GM08714 (cell line): Measurements from ENCODE around the gene ABCC6.
"Not testable (repeated sequence)": the region's sequence is repeated elsewhere in the genome, so short reads cannot be mapped to it uniquely, and the experiment has no call there.

Experiments
- H3K4me3 ChIP-seq: fragments of 200-500 bp; sonication (Bioruptor generic); 2 replicates; pipeline ENCODE4 v1.5.1; 2014; ENCODE audit warnings: mild to moderate bottlenecking, low read length, inconsistent platforms
- ZNF274 ChIP-seq: IDR thresholded peaks from 2 replicates; pipeline ENCODE4 v1.6.1; 2012; ENCODE audit warnings: mild to moderate bottlenecking, low read depth, low read length

The ABCC6 gene

DNA sequence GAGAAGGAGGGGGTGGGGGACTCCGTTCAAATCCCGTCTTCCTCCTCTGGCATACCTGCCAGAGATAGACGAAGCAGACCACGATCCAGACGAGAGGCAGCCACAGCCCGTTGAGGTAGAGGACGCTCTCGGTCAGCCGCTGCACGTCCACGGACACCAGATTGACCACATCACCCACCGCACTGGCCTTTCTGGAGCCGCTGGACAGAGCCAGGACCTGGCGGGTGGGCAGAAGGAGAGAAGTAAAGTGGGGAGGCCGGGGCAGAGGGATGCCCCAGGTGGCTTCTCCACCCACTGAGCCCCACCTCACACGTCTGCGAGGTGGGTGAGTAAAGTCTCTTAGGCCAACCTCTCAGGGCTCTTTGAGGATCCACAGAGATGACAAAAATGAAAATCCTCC, 25.3 kb downstream of the ABCC6 start:
- TF ChIP-seq ZNF274: no peak
- no peak overlapping the region for H3K4me3 ChIP-seq

GRCh38 chr16:16197331-16197730, 26.0 kb downstream of the ABCC6 start:
- TF ChIP-seq ZNF274: no peak
- no peak overlapping the region for H3K4me3 ChIP-seq

DNA sequence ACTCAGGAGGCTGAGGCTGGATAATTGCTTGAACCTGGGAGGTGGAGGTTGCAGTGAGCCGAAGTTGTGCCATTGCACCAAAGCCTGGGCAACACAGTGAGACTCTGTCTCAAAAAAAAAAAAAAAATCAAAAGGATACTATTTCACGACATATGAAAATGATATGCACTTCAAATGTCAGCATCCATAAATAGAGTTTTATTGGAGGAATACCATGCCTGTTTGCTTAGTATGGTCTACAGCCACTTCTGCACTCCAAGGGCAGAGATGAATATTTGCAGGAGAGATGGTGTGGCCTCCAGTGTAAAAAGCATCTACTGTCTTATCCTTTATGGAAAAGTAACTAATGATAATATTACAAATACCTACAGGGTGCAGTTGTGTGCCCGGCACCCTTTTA, 27.2 kb downstream of the ABCC6 start:
- H3K4me3 ChIP-seq: no peak overlapping the region
- TF ChIP-seq ZNF274: no peak

DNA sequence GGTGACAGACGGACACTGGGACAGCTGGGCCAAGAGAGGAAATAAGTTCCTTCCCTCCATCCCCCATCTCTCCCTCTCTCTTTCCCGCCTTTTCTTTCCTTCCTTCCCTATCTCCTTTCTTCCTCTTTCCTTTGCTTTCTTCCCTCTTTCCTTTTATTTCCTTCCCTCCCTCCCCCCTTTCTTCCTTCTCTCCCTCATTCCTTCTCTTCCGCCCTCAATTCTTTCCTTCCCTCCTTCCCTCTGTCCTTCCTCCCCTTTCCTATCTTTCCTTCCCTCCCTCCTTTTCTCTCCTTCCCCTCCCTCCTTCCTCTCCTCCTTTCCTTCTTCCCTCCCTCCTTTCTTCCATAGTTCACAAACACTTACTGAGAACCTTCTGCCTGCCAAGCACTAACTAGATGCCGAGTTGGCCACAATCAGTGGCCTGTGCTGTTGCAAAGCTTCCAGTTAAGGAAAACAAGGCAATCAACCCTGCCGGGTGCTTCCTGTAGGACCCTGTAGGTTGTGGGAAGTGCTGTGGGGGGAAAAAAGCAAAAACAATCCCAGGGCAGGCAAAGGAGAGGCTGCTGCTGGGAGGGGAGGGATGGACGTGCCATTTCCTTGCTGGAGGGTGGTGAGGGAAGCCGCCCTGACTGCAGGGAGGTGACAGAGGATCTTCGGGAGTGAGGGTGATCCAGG, 31.7 kb downstream of the ABCC6 start:
- no peak for TF ChIP-seq ZNF274
- no peak overlapping the region for H3K4me3 ChIP-seq

GRCh38 chr16:16190966-16191365, 32.3 kb downstream of the ABCC6 start:
- H3K4me3 ChIP-seq: not testable (repeated sequence)

DNA sequence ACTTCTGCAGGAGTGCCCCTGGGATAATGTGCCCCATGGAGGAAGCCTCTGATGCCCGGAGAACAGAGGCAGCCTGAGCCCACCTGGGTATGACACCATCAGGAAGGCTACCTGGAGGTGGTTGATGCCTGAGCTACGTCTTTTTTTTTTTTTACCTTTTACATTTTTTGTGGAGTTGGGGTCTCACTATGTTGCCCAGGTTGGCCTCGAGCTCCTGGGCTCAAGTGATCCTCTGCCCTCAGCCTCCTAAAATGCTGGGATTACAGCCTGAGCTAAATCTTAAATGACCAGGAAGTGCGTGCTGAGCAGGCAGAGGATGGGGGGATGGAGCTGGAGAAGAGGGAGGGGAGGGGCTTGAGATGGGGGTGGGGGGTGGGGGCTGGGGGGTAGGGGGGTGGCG, 32.7 kb downstream of the ABCC6 start:
- no peak overlapping the region for H3K4me3 ChIP-seq
- TF ChIP-seq ZNF274: no peak

DNA sequence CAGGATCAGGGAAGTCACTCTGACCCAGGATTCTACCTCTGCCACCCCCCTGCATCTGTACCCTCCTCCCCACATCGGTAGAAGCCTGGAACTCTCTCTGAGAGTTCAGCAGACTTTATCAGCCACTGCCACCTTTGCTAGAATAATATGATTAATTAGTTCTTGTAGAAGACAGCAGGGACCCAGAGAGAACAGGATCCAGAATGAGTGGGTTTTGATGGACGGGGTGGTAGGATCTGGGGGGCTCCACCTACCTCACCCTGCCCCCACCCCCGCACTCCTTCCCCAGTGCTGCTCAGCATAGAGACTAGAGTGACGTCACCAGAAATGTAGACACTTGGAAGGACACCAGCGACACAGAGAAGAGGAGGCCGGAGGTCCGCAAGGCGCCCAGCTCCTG, 33.5 kb downstream of the ABCC6 start:
- TF ChIP-seq ZNF274: no peak
- H3K4me3 ChIP-seq: no peak overlapping the region

DNA sequence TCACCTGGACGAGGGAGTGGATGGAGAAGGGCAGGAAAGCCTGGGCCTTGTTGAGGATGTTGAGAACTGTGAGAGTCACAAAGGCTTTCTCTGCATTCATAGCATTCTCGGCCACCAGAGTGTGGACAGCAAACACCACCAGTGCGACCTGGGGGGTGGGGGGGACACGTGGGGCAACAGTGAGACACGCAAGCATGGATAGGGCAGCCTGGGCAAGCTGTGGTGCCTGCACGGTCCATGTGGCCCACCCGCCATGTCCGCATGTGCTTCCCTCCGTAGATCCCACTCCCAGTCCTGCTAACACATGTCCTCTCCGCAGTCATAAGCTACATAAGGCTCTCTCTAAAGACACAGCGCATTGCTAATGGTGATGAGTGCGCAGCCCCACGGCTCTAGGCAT, 34.5 kb downstream of the ABCC6 start:
- no peak for TF ChIP-seq ZNF274
- H3K4me3 ChIP-seq: no peak overlapping the region

GRCh38 chr16:16186820-16187219, 36.5 kb downstream of the ABCC6 start:
- H3K4me3 ChIP-seq: no peak overlapping the region
- TF ChIP-seq ZNF274: no peak

- TF ChIP-seq ZNF274: no peak
- no peak overlapping the region for H3K4me3 ChIP-seq
These were observed 38.2 kb downstream of the ABCC6 start for GRCh38 chr16:16185095-16185494.

DNA sequence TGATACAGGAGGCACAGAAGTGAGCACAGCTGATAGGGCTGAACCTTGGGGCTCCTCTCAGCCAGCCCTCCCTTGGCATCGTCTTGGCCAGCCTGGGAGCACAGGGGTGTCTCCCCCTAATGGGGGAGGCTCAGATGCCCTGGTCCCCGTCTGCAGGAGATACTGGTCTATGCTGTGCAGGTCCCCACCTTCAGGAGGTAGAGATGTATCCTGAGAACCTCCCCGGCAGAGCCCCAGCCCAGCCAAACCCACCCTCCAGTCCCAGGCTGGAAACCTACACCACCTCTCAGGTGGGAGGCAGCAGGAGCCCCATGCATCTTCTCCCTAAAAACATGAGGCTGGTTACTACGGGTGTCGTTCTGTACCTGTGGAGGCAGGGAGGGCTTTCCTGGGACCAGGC, 38.7 kb downstream of the ABCC6 start:
- H3K4me3 ChIP-seq: no peak overlapping the region
- no peak for TF ChIP-seq ZNF274

- no peak for TF ChIP-seq ZNF274
- H3K4me3 ChIP-seq: no peak overlapping the region
These were observed 39.7 kb downstream of the ABCC6 start for GRCh38 chr16:16183562-16183961.

DNA sequence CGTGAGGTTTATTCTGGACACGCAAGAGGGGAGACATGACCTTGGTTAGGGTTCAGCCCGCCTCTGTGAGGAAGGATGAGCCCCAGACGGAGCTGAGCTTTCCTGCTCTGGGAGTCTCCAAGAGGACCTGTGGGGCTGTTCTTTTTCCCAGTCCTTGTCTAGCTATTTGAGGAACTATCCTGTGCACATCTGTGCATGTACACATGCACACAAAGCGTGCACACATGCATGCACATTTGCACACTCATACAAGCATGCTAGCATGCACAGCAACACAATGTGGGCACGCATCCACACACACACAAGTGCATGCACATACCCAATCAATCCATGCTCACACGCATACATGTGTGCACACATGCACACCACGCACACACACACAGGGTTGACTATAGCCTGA, 40.4 kb downstream of the ABCC6 start:
- H3K4me3 ChIP-seq: no peak overlapping the region
- TF ChIP-seq ZNF274: no peak

DNA sequence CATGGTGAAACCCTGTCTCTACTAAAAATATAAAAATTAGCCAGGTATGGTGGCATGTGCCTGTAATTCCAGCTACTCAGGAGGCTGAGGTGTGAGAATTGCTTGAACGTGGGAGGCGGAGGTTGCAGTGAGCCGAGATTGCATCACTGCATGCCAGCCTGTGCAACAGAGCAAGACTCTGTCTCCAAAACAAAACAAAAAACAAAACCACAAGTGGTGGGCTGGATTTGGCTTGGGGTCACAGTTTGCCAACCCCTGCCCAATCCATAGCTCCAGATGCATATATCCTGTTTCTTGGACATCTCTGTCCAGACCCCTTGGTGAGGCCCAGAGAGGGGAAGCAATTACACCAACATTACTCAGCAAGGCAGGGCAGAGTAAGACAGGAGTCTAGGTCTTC, 41.5 kb downstream of the ABCC6 start:
- H3K4me3 ChIP-seq: not testable (repeated sequence)

GRCh38 chr16:16178455-16179162, 44.7 kb downstream of the ABCC6 start:
- TF ChIP-seq ZNF274: no peak
- no peak overlapping the region for H3K4me3 ChIP-seq

GRCh38 chr16:16176328-16176727, 47.0 kb downstream of the ABCC6 start:
- H3K4me3 ChIP-seq: no peak overlapping the region
- TF ChIP-seq ZNF274: no peak

DNA sequence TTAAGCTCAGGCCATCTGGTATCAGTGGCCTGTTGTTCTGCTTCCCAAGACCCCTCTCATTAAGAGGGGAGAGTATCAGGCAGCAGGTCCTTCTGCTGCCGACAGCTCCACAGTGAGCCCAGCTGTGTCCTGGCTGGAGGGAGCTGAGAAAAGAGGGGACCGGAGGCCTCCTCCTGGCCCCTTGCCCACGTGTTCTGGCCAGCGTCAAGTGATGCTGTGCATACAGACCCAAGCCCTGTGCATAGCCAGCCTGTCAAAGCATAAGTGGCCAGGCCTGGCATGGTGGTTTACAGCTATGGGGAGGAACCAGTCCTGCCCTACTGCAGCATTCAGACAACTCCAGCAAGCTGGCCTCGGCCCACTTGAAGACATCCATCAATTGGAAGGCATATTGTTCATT, 48.0 kb downstream of the ABCC6 start:
- no peak overlapping the region for H3K4me3 ChIP-seq
- TF ChIP-seq ZNF274: no peak
